Measurements from ENCODE around the gene TSACC.

TSACC gene

GRCh38 chr1:156373546-156373945 lies 35.2 kb downstream of the TSACC start:
- DNase-seq (ENCODE audit: low read depth, low spot score), result no peak

- DNase-seq (ENCODE audit: low read depth, low spot score), result no peak
Measured at GRCh38 chr1:156376146-156376545, 37.8 kb downstream of the TSACC start.

GRCh38 chr1:156376958-156377919 lies 38.9 kb downstream of the TSACC start:
- DNase-seq (ENCODE audit: low read depth, low spot score), result no peak

GRCh38 chr1:156378557-156378956 lies 40.2 kb downstream of the TSACC start:
- no peak for DNase-seq (ENCODE audit: low read depth, low spot score)

GRCh38 chr1:156379420-156380165 lies 41.3 kb downstream of the TSACC start:
- DNase-seq (ENCODE audit: low read depth, low spot score), result no peak

- no peak for DNase-seq (ENCODE audit: low read depth, low spot score)
Measured at GRCh38 chr1:156382561-156382960, 44.2 kb downstream of the TSACC start.

- no peak for DNase-seq (ENCODE audit: low read depth, low spot score)
Measured at GRCh38 chr1:156383023-156383422, 44.7 kb downstream of the TSACC start.

GRCh38 chr1:156384007-156384406 lies 45.7 kb downstream of the TSACC start:
- no peak for DNase-seq (ENCODE audit: low read depth, low spot score)

- DNase-seq (ENCODE audit: low read depth, low spot score), result no peak
Measured at GRCh38 chr1:156384658-156385057, 46.3 kb downstream of the TSACC start.

GRCh38 chr1:156385534-156386031 lies 47.3 kb downstream of the TSACC start:
- no peak for DNase-seq (ENCODE audit: low read depth, low spot score)

- DNase-seq (ENCODE audit: low read depth, low spot score), result no peak
Measured at GRCh38 chr1:156386134-156386901, 48.0 kb downstream of the TSACC start.

- no peak for DNase-seq (ENCODE audit: low read depth, low spot score)
Measured at GRCh38 chr1:156386949-156387869, 48.9 kb downstream of the TSACC start.

GRCh38 chr1:156387870-156388173 lies 49.5 kb downstream of the TSACC start:
- DNase-seq (ENCODE audit: low read depth, low spot score), result no peak

- no peak for DNase-seq (ENCODE audit: low read depth, low spot score)
Measured at GRCh38 chr1:156388174-156389137, 50.1 kb downstream of the TSACC start.

GRCh38 chr1:156389311-156389710 lies 51.0 kb downstream of the TSACC start:
- DNase-seq (ENCODE audit: low read depth, low spot score), result no peak

GRCh38 chr1:156390469-156391365 lies 52.4 kb downstream of the TSACC start:
- DNase-seq (ENCODE audit: low read depth, low spot score), result no peak

- DNase-seq (ENCODE audit: low read depth, low spot score), result no peak
Measured at GRCh38 chr1:156391366-156391677, 53.0 kb downstream of the TSACC start.

GRCh38 chr1:156391701-156392100 lies 53.4 kb downstream of the TSACC start:
- DNase-seq (ENCODE audit: low read depth, low spot score), result no peak

GRCh38 chr1:156392452-156392853 lies 54.1 kb downstream of the TSACC start:
- DNase-seq (ENCODE audit: low read depth, low spot score), result no peak

All from brain pericyte (primary cell).